ENCODE data around the gene CHRM3.
"Not testable (repeated sequence)": the region's sequence is repeated elsewhere in the genome, so short reads cannot be mapped to it uniquely, and the experiment has no call there.

The CHRM3 gene

DNA sequence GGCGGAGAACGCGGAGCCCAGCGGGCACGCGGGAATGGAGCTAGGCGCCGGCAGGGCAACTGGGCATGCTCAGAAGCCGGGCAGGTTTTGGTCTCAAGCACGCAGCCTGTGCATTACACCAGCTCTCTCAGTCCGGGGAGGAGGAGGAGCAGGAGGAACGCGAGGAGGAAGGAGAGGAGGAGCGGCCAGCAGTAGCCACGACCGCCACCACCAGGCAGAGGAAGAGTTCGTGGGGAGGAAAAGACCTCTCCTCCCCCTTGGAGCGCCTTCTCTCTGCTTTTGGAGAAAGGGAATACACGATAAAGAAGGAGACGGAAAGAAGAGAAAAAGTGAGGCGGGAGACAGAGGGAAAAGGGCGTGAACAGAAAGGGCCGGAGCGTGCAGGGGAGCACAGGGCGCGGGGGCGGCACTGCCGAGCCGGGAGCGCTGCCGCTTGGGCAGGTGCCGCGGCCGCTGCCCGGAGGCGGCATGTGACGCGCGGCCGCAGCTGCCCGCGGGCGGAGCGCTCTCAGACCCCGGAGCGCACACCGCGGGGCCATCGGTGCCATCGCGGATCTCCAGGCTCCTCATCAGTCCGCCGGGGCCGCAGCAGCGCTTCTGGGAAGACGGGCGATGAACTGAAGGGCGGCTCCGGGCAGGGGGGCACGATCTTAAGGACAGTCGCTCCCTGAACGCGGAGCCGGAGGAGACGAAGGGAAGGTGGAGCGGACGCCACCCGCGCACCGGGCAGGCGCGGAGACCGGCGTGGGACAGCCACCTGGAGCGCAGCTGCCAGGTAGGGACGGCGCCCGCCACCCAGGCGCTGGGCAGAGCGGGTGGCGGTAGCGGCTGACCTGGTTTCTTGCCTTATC is at the start of gene CHRM3:
Gene CHRM3, plus strand, starts transcription at position 116 of the 851 bp plus-strand sequence. CDS start 520,884 bp downstream, outside the sequence.
- no peak for DNase-seq (ENCODE audit: low read depth)

DNA sequence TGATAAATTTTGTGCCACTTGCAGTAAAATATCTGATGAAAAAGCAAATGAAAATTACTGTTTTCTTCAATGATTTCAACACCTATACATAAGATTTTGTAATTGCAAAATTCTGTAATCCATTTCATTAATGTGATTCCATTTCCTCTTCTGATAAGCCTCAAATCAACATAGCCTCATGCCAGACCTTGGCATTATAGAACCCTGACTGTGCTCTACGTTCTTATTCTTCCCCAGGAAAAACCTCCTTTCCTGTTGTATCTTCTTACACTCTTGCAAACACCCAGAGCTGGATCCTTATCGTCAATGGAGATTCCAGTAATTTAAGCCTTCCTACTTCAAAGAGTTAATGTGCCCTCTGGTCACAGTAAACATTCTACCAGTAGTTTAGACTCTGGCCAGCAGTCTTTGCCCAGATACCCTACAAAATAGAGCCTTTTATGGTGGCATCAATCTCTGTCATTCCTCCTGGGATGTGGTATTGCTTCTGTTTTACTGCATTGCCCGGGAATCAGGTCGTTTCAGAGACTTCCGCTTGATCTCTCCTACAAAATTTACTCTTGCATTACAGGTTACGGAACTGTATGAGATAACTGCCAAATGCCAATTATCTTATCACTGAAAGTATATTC is 48.5 kb upstream of the CHRM3 start:
- no peak for DNase-seq (ENCODE audit: low read depth)

DNA sequence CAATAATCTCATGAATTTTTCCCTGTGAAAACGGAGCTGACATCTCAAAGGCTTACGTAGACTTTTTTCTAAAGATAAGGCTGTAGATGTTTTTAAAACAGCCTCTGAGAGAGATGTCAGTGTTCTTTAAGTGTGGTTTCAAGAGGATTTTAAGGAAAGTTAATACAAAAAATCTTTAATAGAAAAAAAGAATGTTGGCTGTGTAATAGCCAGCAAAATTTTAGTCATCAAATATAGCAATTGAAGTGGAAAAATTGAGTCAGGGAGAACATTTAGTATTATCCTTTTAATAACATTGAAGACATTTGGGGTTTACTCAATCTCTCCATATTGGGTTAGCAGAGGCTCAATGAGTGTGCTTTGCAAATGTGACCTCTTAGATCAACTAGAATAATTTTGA is 38.6 kb upstream of the CHRM3 start:
- DNase-seq (ENCODE audit: low read depth), result no peak

DNA sequence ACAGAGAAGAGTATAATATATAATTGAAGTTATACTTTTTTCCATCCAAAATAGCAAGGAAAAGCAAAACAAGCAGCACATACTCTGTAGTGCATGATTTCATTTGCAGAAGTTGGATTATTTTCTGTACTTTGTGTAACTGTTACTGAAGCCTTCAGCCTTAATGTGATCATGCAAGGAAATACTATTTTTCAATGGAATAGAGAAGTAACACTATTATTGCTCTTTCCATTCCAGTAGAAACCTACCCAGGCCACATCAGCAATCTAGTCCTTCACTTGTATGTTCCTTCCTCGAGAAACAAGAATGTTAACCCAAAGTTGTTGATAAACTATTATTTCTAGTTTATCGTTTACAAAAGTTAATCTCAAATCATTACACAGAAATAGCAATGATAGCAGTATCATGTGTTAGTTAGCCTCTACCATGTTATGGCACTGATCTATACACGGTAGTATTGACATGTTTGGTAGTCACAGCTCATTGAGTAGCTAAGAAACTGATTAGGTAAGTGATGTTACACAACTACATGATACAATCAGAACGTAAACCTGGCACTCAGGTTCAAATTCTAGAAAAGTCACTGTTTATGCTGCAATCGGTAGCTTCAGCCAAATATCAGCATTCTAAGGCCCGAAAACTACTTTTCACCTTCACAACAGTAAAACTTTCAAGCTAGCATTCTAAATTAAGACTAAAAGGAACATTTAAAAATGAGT is 37.6 kb upstream of the CHRM3 start:
- no peak for DNase-seq (ENCODE audit: low read depth)

DNA sequence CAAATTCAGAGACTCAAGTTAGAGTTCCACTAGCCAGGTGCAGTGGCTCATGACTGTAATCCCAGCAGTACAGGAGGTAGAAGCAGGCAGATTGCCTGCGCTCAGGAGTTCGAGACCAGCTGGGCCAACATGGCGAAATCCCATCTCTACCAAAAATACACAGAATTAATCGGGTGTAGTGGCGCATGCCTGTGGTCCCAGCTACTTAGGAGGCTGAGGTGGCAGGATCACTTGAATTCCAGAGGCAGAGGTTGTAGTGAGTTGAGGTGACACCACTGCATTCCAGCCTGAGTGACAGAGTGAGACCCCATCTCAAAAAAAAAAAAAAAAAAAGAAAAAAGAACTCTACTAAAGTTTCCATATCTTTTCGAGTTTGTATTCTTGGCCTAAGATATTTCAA is 36.7 kb upstream of the CHRM3 start:
- DNase-seq (ENCODE audit: low read depth), result no peak

DNA sequence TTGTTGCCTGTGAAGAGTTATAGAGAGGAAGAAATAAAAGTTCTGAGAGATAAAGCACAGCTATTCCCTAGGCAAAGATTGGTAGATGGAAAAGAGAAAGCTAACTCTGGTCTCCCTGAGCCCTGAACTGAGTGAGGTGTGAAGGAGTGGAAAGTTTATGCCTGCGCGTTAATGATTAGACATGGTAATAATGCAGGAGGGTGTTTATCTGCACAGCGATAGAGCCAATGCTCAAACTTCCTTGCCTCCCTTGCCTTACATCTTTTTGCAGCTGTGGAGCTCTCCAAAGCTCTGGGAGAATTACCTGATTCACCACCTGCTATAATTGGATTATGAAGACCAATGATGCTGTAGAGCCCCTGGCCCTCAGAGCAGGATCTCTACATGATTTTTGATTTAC is 32.8 kb upstream of the CHRM3 start:
- DNase-seq (ENCODE audit: low read depth), result no peak

DNA sequence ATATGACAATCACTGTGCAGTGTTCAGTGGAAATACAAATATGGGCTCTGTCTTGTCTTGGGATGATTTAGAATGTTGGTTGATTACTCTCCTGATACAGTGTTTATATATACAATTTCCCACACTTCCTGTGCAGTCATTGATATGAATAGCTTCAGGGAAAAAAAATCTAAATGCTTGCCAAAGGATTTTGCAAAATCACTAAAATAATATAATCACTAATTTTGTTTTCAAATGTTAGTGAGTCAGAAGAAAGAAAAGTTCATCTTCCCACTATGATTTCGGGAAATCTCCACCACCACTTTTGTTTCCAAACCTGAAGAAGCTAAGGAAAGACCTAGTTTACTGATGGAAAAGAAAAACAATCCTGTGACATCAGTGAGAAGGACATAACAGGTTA is 32.1 kb upstream of the CHRM3 start:
- DNase-seq (ENCODE audit: low read depth), result no peak

DNA sequence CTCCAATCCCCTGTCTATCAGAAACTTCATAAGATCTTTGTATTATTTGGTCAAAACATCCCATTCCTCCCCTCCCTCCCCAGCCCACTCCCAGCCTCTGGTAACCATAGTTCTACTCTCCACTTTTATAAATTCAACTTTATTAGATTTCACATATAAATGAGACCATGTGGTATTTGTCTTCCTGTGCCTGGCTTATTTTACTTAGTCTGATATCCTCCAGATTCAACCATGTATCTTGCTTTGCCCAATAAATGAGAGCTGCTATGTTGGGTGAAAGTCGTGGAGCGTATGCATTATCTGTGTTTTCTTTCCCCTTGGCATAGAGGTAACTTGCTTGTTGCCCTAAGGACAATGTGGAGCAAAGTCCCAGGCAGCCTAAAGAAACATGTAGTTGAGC is 28.5 kb upstream of the CHRM3 start:
- no peak for DNase-seq (ENCODE audit: low read depth)

DNA sequence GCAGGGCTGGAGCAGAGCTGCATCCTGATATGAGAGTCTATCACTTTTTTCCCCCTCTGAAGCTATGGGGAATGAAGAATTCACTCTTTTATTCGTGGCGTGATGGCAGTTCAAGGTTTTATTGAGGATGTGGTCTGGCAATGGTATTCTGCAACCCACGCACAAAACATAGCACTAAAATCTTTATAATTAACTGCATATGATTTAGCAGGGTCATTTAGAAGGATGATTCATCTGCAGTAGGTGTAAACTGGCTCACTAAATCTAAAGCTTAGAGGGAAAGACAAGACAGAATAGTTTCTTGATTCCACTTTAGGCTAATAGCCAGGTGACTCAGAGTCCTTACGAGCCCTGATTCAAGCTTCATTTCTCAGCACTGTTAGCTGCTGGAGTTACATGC is 25.0 kb upstream of the CHRM3 start:
- DNase-seq (ENCODE audit: low read depth), result no peak

DNA sequence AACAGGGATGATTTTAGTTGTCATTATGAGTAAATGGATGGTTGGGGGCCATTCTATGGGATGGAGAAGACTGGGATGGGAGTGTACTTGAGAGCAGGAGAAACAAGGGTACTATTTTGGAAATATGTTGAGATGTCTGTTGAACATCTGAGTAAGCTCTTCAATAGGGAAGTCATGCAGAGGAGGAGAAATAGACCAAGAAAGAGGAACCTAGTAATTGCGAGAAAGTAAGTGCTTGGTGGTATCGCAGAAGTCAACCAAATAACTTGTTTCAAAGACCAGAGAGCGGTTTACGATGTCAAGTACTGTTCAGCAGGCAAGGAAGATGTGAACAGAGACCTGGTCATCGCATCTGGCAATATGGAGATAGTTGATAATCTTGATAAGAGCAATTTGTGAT is 22.4 kb upstream of the CHRM3 start:
- no peak for DNase-seq (ENCODE audit: low read depth)

DNA sequence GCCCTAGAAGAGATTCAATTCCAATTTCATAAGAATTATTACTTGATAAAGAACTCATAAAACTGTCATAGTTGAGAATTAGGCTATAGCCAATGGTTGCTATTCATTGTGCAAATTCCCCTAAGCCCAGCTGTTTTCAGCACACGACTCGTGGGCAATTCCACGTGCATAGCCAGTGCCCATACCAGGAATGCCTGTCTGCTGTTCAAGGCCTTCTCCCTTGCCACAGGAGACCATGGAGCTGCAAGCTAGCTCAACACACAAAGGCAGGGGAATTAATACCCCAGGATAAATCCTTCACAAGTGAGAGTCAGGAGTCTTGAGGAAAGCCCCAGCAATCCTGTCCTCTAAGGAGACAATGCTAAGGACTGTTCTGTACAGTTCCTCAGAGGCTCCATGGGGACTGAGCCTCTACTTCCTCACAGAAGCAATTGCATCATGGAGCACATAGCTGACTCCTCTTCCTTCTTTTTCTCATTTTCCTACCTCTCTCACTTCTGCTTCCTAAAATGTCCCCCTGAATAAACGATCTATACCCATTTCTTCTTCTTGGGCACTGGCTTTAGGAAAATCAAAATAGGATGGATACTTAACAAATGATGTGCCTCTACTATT is 19.1 kb upstream of the CHRM3 start:
- no peak for DNase-seq (ENCODE audit: low read depth)

DNA sequence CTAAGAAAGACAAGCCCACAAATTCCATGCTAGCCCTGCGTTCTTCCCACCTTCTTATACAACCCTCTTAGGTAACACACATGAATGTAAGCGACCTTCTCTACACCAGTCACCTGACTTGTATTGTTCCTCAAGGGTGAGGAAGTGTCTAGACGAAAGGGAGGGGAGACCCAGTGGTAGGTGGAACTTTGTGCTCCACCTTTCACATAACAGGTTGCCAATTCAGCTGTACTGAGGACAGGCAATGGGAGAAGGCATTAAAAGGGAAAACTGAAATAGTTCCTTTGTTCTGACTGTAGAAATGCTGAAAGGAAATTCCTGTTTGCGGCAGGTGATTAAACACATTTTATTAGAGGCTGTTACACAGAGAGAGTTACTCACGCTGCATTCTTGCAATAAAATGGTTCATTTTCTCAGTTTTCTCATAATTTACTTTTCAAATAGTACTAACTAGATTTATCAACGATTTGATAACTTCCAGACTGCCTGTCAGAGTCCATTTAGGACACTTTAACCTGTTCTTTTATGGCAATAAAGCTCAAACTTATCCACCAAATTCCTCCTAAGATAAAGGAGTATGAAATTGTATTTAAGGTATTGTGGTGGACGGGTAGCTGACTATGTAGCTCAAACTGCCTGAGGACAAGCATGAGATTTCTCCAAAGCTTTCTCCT is 17.8 kb upstream of the CHRM3 start:
- DNase-seq (ENCODE audit: low read depth), result no peak

DNA sequence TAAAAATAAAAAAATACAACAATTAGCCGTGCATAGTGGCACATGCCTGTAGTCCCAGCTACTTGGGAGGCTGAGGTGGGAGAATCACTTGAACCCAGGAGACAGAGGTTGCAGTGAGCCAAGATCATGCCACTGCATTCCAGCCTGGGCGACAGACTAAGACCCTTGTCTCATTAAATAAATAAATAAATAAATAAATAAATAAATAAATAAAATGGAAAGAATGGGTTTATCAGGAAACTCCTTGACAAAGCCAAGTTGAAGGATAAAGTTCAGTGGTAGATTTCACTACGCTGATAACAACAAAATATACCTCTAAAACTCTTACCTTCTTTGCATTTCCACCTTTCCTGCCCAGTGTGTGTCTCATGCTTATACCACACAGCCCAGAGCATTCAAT is 15.5 kb upstream of the CHRM3 start:
- not testable (repeated sequence) for DNase-seq (ENCODE audit: low read depth)

DNA sequence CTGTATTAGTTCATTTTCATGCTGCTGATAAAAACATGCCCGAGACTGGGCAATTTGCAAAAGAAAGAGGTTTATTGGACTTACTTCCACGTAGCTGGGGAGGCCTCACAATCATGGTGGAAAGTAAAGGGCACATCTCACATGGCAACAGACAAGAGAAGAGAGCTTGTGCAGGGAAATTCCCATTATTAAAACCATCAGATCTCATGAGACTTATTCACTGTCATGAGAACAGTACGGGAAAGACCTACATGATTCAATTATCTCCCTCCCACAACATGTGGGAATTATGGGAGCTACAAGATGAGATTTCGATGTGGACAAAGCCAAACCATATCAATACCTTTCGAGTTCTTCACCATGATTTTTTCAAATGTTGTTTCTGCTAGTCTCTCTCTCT is 3.7 kb upstream of the CHRM3 start:
- DNase-seq (ENCODE audit: low read depth), result no peak

DNA sequence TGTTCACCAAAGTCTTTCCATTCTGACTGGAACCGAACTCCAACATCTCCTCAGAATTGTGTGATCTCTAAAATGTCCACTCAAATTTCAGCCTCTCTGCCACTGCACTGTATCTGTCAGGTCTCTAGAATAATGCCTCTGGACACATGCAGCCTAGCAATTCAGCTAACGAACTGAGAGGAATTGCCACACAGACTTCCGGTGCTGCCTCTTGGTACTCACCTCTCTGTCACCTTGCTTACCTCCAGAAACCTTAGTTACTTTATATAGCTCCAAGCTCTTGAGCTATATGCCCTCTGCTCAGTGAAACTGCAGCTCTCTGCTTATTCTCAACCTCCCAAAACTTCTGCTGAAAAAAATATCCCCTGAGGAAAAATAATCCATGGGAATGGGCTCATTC is 2.7 kb upstream of the CHRM3 start:
- no peak for DNase-seq (ENCODE audit: low read depth)

DNA sequence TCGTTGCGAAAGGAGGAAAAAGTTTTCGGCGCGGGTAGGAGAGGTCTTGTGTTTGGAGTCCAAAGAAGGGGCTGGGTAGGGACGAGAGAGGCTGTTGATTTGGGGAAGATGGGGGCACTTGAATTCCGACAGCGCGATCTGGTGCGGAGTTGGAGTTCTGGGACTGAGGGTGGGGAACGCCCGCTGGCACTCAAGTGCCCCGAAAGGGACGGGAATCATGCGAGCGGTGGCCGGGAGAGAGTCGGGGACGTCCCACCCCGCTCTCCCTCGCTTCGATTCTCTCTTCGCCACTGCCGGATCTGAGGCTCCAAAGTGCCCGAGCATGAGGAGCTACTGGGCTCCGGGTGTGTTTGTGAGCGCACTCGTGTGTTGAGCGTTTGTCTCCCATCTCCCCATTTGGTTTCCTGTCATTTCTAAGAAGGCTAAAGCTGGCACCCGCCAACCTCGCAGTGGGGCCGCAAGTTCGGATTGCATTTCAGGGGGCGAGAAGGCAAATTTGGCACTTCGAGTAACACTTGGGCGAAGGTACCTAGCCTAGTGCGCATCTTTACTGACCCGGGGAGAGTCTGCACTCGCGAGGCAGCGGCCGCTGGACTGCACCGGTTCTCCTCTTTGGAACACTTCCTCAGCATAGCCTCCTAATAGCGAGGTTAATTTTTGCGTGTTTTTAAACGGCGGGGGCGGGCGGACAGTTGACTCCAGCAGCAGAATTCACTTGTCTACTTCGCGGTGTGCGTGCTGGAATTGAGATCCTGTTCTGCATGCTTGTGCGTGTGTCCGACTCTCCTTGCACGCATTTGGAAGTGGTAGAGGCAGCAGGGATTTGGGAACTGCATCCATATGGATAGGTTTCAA is 1.2 kb downstream of the CHRM3 start:
- DNase-seq (ENCODE audit: low read depth), result no peak

DNA sequence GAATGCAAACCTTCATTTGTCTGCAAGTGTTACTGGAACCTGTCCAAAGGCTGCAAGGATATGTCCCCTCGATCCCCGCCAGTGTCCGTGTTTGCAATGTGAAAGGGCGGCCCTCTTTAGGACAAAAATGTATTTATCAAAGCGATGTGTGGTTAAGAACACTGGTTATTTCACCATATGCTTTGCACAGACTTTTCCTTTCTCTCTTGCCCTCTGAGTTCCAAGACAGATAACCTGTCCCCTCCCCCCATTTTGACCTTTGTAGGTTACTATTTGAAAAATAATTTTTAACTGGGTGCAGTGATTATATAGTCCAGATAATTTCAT is 1.8 kb downstream of the CHRM3 start:
- DNase-seq (ENCODE audit: low read depth), result no peak

DNA sequence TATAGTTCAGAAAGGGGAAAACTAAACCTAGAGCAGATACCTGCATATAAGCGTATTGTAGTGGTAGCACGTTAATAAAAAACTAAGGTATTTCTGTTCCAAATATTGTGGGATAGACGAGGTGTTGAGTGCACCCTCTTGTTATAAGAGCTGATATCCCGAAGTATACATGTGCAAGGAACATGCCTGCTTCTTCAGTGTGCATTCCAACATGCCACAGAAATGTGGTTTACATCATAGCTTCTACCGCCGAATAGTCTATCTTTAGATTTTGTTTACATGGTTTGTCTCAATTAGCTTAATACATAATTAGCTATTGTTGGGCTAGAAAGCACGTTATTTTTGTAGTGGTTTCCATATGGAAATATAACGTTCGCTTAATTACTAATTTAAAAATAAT is 2.2 kb downstream of the CHRM3 start:
- DNase-seq (ENCODE audit: low read depth), result no peak

DNA sequence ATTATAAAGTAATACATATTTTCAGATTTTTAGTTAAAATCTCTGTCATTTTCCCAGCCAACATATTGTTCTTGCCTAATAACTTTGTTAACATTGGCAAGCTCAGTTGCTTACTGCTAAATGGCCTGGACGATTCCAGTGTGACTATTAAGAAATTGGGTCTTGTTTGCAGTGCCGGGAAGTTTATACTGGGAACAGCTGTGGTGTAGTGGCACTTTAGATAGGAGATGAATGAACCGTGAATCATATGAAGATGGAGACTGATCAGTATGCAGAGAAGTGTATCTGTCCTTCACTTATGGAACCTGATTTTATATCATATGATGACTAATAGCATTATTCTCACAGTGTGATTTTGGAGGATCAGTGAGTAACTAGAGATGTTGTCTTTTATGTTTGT is 3.3 kb downstream of the CHRM3 start:
- no peak for DNase-seq (ENCODE audit: low read depth)

DNA sequence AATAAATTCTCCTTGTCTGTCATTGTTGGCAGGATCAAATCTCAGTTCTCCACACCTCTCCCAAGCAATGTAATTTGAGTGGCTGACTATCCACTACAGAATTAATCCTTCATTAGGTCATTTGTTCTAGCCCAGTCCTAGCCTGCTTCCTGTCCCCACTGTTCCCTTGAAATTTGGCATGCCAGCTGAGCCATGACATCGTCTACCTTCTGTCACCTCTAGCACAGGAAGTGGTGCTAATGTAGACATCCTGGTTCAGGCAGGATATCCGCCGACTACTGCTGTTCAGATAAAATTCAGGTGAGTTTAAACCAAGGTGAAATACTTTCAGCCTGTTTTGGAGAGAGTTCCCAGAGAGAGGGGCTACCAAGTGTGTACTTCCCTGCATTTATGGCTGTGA is 5.9 kb downstream of the CHRM3 start:
- DNase-seq (ENCODE audit: low read depth), result no peak

DNA sequence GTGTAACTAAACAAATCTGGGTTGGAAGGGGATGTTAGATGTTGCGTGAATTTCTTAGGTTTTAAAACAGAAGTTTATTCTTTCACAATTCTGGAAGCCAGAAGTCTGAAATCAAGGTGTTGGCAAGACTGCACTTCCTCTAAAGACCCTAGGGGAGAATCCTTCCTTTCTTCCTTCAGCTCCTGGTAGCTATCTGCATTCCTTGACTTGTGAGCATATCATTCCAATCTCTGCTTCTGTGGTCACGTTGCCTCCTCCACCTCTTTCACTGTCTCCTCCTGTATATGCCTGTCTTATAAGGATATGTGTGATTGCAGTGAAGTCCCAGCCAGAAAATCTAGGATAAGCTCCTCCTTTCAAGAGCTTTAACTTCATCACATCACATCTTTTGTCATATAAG is 7.7 kb downstream of the CHRM3 start:
- DNase-seq (ENCODE audit: low read depth), result no peak

All from activated gamma-delta T cell treated with anti-CD3 and anti-CD28 coated beads, Interleukin-2, amount 50 U/mL, for 16 hours (primary cell).